OCI-LY3 (cell line): Measurements from ENCODE around the gene FREM1.

ENCODE experiments used
- H2AFZ ChIP-seq: fragments of 200-600, 300-600 bp; shearing (Covaris generic); 2 replicates; pipeline ENCODE4 v1.6.0; 2014; ENCODE audit warnings: antibody characterized with exemption, low read depth, low read length
- H3K27ac ChIP-seq: fragments of 200-600, 300-600 bp; sonication (generic); 2 replicates; pipeline ENCODE4 v1.5.1; 2014; ENCODE audit warnings: mild to moderate bottlenecking, low read length, moderate library complexity, mixed read lengths
- H3K27me3 ChIP-seq: fragments of 200-600, 300-600 bp; sonication (generic); 2 replicates; pipeline ENCODE4 v1.6.1; 2014; ENCODE audit warnings: low read depth, low read length, mixed read lengths
- H3K36me3 ChIP-seq: fragments of 200-600, 300-600 bp; sonication (generic); replicated peaks from 2 replicates; pipeline ENCODE3; 2014; ENCODE audit warnings: low read depth, low read length, mixed read lengths
- H3K4me1 ChIP-seq: fragments of 300-600, 200-600 bp; sonication (generic); 2 replicates; pipeline ENCODE4 v1.6.1; 2014; ENCODE audit warnings: low read length, mixed read lengths
- H3K4me2 ChIP-seq: fragments of 200-600, 300-600 bp; sonication (generic); 2 replicates; pipeline ENCODE4 v1.6.1; 2014; ENCODE audit warnings: low read length, mixed read lengths
- H3K4me3 ChIP-seq: fragments of 300-600, 200-600 bp; sonication (generic); 2 replicates; pipeline ENCODE4 v1.5.1; 2014; ENCODE audit warnings: antibody characterized with exemption, mild to moderate bottlenecking, low read length, moderate library complexity
- H3K79me2 ChIP-seq: fragments of 300-600, 200-600 bp; shearing (Covaris generic); 2 replicates; pipeline ENCODE4 v1.6.1; 2014; ENCODE audit warnings: mild to moderate bottlenecking, low read length, mixed read lengths
- H3K9ac ChIP-seq: fragments of 300-600, 200-600 bp; shearing (Covaris generic); 2 replicates; pipeline ENCODE4 v1.6.0; 2014; ENCODE audit warnings: mild to moderate bottlenecking, low read length, moderate library complexity
- H3K9me3 ChIP-seq: fragments of 200-600, 300-600 bp; shearing (Covaris generic); 2 replicates; pipeline ENCODE4 v1.6.1; 2014; ENCODE audit warnings: low read length, mixed read lengths; ENCODE audit not compliant: insufficient read depth
- H4K20me1 ChIP-seq: fragments of 200-600, 300-600 bp; sonication (generic); 2 replicates; pipeline ENCODE4 v1.6.1; 2016; ENCODE audit warnings: low read length, mixed read lengths; ENCODE audit not compliant: insufficient read depth
- EZH2phosphoT487 ChIP-seq: fragments of 200-600 bp; shearing (Covaris generic); IDR thresholded peaks from 2 replicates; pipeline ENCODE4 v1.6.1; 2018; ENCODE audit warnings: antibody characterized with exemption, mixed run types, low read depth
- TF ChIP-seq, protein P1 (sequence below): fragments of 200-600, 300-600 bp; sonication (generic); IDR thresholded peaks from 2 replicates; pipeline ENCODE4 v1.5.1; 2014; ENCODE audit warnings: antibody characterized with exemption, low read length, low read depth

FREM1 gene

DNA sequence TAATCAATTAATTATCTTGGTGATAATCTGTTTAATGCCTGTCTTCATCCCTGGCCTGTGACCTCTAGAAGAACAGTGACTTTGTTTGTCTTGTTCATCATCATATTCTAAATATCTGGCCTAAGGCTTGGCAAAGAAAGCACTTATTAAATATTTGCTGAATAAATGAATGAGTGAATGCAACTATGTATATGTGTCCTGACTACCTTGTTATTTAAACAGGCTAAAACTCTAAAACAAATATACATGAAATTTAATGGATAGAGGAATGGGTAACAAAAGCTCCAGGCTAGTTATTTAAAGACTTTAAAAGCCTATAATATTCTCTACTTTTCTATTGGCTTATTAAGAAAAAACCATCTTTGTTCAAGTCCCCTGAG is 96.0 kb downstream of the FREM1 start:
- H3K79me2 ChIP-seq: no peaks in the 10 kb centered on the region
- H3K4me1 ChIP-seq: peaks cover 24% of the 10 kb centered on the region
- no peak overlapping the region for H3K27ac ChIP-seq
- no peaks in the 10 kb centered on the region; the same call in 1 of the 2 replicates for H3K27me3 ChIP-seq
- H2AFZ ChIP-seq: no peak overlapping the region
- no peak overlapping the region for H3K4me3 ChIP-seq
- H3K9ac ChIP-seq: no peak overlapping the region
- no peaks in the 10 kb centered on the region for H4K20me1 ChIP-seq
- no peak overlapping the region for H3K4me2 ChIP-seq
- H3K9me3 ChIP-seq: no peaks in the 10 kb centered on the region; the same call in 1 of the 2 replicates
- no peaks in the 10 kb centered on the region for H3K36me3 ChIP-seq
- TF ChIP-seq EZH2phosphoT487: no peak
- TF ChIP-seq, protein P1, sequence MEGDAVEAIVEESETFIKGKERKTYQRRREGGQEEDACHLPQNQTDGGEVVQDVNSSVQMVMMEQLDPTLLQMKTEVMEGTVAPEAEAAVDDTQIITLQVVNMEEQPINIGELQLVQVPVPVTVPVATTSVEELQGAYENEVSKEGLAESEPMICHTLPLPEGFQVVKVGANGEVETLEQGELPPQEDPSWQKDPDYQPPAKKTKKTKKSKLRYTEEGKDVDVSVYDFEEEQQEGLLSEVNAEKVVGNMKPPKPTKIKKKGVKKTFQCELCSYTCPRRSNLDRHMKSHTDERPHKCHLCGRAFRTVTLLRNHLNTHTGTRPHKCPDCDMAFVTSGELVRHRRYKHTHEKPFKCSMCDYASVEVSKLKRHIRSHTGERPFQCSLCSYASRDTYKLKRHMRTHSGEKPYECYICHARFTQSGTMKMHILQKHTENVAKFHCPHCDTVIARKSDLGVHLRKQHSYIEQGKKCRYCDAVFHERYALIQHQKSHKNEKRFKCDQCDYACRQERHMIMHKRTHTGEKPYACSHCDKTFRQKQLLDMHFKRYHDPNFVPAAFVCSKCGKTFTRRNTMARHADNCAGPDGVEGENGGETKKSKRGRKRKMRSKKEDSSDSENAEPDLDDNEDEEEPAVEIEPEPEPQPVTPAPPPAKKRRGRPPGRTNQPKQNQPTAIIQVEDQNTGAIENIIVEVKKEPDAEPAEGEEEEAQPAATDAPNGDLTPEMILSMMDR: no peak

- Histone ChIP-seq H3K4me3 (no peak overlapping the region), H2AFZ (no peak overlapping the region), H3K4me2 (no peak overlapping the region), H3K27me3 (no peaks in the 10 kb centered on the region; the same call in 1 of the 2 replicates), H4K20me1 (no peaks in the 10 kb centered on the region), H3K36me3 (no peaks in the 10 kb centered on the region), H3K9me3 (no peaks in the 10 kb centered on the region; the same call in 1 of the 2 replicates), H3K27ac (no peak overlapping the region), H3K79me2 (no peaks in the 10 kb centered on the region), H3K9ac (no peak overlapping the region), H3K4me1 (peaks cover 24% of the 10 kb centered on the region)
- no peak for TF ChIP-seq EZH2phosphoT487
- TF ChIP-seq, protein P1: no peak
These were observed 96.6 kb downstream of the FREM1 start for GRCh38 chr9:14813336-14814248.

DNA sequence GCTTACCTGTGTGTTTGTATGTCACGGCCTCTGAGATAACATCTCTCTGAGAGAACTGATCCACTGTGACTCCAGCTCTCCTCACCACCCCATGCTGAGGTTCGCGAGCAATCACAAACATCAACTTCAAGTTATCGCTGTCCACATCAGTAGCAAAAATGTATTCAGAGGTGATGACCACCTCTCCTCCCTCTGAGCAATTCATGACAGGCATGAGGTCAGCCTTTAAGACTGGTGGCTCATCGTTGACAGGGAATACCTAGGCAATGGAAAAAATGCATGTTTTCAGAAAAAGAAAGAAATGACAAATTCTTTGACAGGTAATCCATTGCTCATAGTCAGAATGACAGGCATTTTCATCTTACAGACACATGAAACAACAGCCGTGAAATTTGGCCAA is 97.4 kb downstream of the FREM1 start:
- Histone ChIP-seq H3K9me3 (no peaks in the 10 kb centered on the region; the same call in 1 of the 2 replicates), H3K27ac (no peak overlapping the region), H3K36me3 (no peaks in the 10 kb centered on the region), H3K9ac (no peak overlapping the region), H3K4me2 (no peak overlapping the region), H2AFZ (no peak overlapping the region), H3K27me3 (no peaks in the 10 kb centered on the region; the same call in 1 of the 2 replicates), H4K20me1 (no peaks in the 10 kb centered on the region), H3K4me1 (peaks cover 18% of the 10 kb centered on the region), H3K4me3 (no peak overlapping the region), H3K79me2 (no peaks in the 10 kb centered on the region)
- no peak for TF ChIP-seq EZH2phosphoT487
- TF ChIP-seq, protein P1: no peak

DNA sequence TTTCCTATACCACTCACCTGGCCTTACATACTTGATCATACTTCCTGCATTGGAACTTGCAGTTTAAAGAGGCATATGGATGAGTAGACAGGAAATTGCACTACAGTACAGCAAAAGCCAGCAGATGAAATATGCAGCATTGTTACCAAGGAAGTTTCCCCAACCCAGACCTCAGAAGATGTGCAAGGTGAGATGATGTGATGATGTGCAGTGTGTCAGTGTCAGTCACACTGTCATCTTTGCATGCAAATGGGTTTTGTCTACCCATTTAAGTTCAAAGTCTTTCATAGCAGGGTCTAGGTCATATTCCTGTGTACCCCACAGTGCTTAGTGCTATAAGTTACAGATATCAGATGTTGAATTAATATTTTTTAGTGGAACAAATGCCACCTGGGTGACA is 98.4 kb downstream of the FREM1 start:
- Histone ChIP-seq H3K79me2 (no peaks in the 10 kb centered on the region), H3K36me3 (no peaks in the 10 kb centered on the region), H3K27ac (no peak overlapping the region), H2AFZ (no peak overlapping the region), H4K20me1 (no peaks in the 10 kb centered on the region), H3K4me1 (peaks cover 9% of the 10 kb centered on the region), H3K4me2 (no peak overlapping the region), H3K27me3 (no peaks in the 10 kb centered on the region; the same call in 1 of the 2 replicates), H3K9ac (no peak overlapping the region), H3K9me3 (no peaks in the 10 kb centered on the region; the same call in 1 of the 2 replicates), H3K4me3 (no peak overlapping the region)
- TF ChIP-seq EZH2phosphoT487: no peak
- TF ChIP-seq, protein P1: no peak
